ENCODE measurements around the gene RP2. TPM values are rescaled to one million over a fixed set of nuclear protein-coding genes. Genes with fewer than 3 reads are reported as not detected.
A peak's percentile ranks its signal among the peaks of the same experiment; 100 is the strongest.

Gene RP2
- total RNA-seq, 1 donor from 2014 or later = 6.6 TPM

GRCh38 chrX:46912098-46912602 lies 75.3 kb downstream of the RP2 start, which contains the start of gene JADE3:
JADE3 (plus strand) TSS chrX:46912421; CDS start chrX:46984895, 72,474 bp downstream.
- no peaks in the 10 kb centered on the region for H3K27me3 ChIP-seq
- peaks cover 0 to 2% of the 10 kb centered on the region in 2 donors for H3K4me1 ChIP-seq
- intact Hi-C loops (cut with DNase I) = loop anchor here (2.0 kb wide), 3 partner anchors 67 to 153 kb away; partner anchors contain the start of genes RP2 and SLC9A7
- no peak for TF ChIP-seq CTCF (IDR thresholded peaks at IDR 0.05)
- no peaks in the 10 kb centered on the region for H3K9me3 ChIP-seq
- no peaks in the 10 kb centered on the region for H3K36me3 ChIP-seq
- peak within 1 kb of the TSS; percentile 54 to 73 for H3K27ac ChIP-seq
- peak; percentile 13 to 82 for DNase-seq (ENCODE audit: low spot score in 2 of 2)
- H3K4me3 ChIP-seq = peak within 1 kb of the TSS; percentile 65 to 81

GRCh38 chrX:46912603-46913491 lies 76.0 kb downstream of the RP2 start:
- intact Hi-C loops (cut with DNase I) = loop anchor here (2.0 kb wide), 3 partner anchors 66 to 154 kb away; partner anchors contain the start of genes RP2 and SLC9A7
- Histone ChIP-seq H3K27me3 (no peaks in the 10 kb centered on the region), H3K9me3 (no peaks in the 10 kb centered on the region), H3K27ac (peak overlapping the region; percentile 54 to 73), H3K36me3 (no peaks in the 10 kb centered on the region), H3K4me3 (peak overlapping the region; percentile 65 to 81), H3K4me1 (peaks cover 0 to 2% of the 10 kb centered on the region in 2 donors)
- TF ChIP-seq CTCF (IDR thresholded peaks at IDR 0.05) = peak; percentile 33 to 51 (median 37)
- DNase-seq (ENCODE audit: low spot score in 2 of 2) = peak in 1 of 2 donors; percentile 64

- Histone ChIP-seq H3K9me3 (no peaks in the 10 kb centered on the region), H3K27ac (no peak overlapping the region), H3K4me1 (peaks cover 0 to 2% of the 10 kb centered on the region in 2 donors), H3K27me3 (no peaks in the 10 kb centered on the region), H3K36me3 (no peaks in the 10 kb centered on the region), H3K4me3 (peak overlapping the region; percentile 65 to 81)
- no peak for DNase-seq (ENCODE audit: low spot score in 2 of 2)
- intact Hi-C loops (cut with DNase I) = loop anchor here (2.0 kb wide), 3 partner anchors 65 to 155 kb away; partner anchors contain the start of genes RP2 and SLC9A7
- TF ChIP-seq CTCF (IDR thresholded peaks at IDR 0.05) = no peak
Observed at GRCh38 chrX:46913667-46914066, 76.8 kb downstream of the RP2 start.

GRCh38 chrX:46916273-46916672 lies 79.4 kb downstream of the RP2 start:
- no peaks in the 10 kb centered on the region for H3K36me3 ChIP-seq
- H3K4me1 ChIP-seq = peaks cover 0 to 2% of the 10 kb centered on the region in 2 donors
- no peak for DNase-seq (ENCODE audit: low spot score in 2 of 2)
- H3K27ac ChIP-seq = no peak overlapping the region
- intact Hi-C loops (cut with DNase I) = no loop called here
- no peak overlapping the region for H3K4me3 ChIP-seq
- no peak for TF ChIP-seq CTCF (IDR thresholded peaks at IDR 0.05)
- H3K9me3 ChIP-seq = peaks cover 0 to 4% of the 10 kb centered on the region in 2 donors
- no peaks in the 10 kb centered on the region for H3K27me3 ChIP-seq

GRCh38 chrX:46917622-46918021 lies 80.8 kb downstream of the RP2 start:
- no peak overlapping the region for H3K27ac ChIP-seq
- no peaks in the 10 kb centered on the region for H3K36me3 ChIP-seq
- H3K4me1 ChIP-seq = peaks cover 0 to 2% of the 10 kb centered on the region in 2 donors
- H3K9me3 ChIP-seq = peaks cover 0 to 4% of the 10 kb centered on the region in 2 donors
- no peak overlapping the region for H3K4me3 ChIP-seq
- H3K27me3 ChIP-seq = no peaks in the 10 kb centered on the region
- intact Hi-C loops (cut with DNase I) = no loop called here
- TF ChIP-seq CTCF (IDR thresholded peaks at IDR 0.05) = no peak
- no peak for DNase-seq (ENCODE audit: low spot score in 2 of 2)
